Fibroblast of mammary gland (primary cell): Measurements from ENCODE around the gene ZCCHC4.
"Not testable (repeated sequence)": the region's sequence is repeated elsewhere in the genome, so short reads cannot be mapped to it uniquely, and the experiment has no call there.

Experiments used
- DNase-seq: peaks from one replicate; pipeline ENCODE4 v3.0.0-alpha.2; 2010; ENCODE audit warnings: low read depth
- H3K4me3 ChIP-seq: 2 replicates; pipeline ENCODE4 v1.5.1; 2011; ENCODE audit warnings: low read depth, mild to moderate bottlenecking, low read length, moderate library complexity; ENCODE audit not compliant: control insufficient read depth
- CTCF ChIP-seq: conservative IDR thresholded peaks from 2 replicates; pipeline ENCODE4 v1.5.1; 2011; ENCODE audit warnings: low read depth, low read length, inconsistent platforms; ENCODE audit not compliant: control insufficient read depth, insufficient read depth

Gene ZCCHC4

GRCh38 chr4:25358515-25359275 is 46.1 kb downstream of the ZCCHC4 start:
- no peak for DNase-seq
- H3K4me3 ChIP-seq: no peak overlapping the region
- TF ChIP-seq CTCF: no peak

GRCh38 chr4:25361253-25361652 is 48.7 kb downstream of the ZCCHC4 start:
- no peak for DNase-seq
- no peak for TF ChIP-seq CTCF
- no peak overlapping the region for H3K4me3 ChIP-seq

DNA sequence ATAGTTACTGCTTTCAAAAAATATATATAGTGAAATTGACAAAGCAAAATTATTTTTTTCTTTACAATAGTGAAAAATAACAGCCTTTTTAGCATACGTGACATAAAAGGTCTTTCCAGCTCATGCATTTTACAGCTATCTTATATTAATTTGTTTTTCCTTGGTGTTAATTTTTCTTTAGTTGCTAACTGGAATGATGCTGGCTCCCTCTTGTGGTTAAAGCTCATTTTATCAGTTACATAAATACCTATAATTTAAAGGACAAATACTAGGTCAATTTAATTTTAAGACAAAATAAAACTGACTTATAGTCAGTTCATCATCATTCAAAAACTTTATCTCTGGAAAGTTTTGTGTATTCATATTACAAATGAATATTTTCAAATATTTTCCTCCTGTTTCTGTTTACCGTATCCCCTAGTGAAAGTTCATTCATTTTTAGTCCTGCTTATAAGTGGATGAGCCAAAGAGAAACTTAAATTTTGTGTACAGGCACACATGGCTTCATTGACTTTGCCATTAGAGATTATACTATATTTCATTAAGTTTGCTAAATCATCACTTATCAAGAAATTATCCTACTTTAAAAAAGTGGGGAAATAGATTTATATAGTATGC is 54.5 kb downstream of the ZCCHC4 start:
- DNase-seq: peak; percentile 63
- peak; percentile 70 for TF ChIP-seq CTCF
- no peak overlapping the region for H3K4me3 ChIP-seq

- no peak for TF ChIP-seq CTCF
- DNase-seq: no peak
- no peak overlapping the region for H3K4me3 ChIP-seq
These were observed 55.3 kb downstream of the ZCCHC4 start for GRCh38 chr4:25367877-25368276.

DNA sequence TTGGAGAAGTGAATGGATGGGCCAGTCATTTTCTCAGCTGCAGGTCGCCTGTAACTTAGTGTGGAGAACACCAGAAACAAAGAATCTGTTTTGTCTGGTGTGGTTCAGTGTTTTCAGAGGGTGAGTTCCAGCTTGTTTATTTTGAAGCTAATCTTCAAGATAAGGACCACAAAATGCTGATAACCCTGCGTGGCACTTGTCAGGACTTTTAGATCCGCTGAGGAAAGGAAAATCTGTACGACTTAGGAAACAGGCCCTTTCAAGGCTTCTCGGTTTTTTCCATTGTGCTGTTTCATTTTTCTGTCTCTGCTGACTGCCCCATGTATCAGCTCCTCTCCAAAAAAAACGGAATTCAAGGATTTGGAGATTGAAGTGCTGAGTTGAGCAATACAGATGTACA is 55.7 kb downstream of the ZCCHC4 start:
- DNase-seq: no peak
- no peak for TF ChIP-seq CTCF
- no peak overlapping the region for H3K4me3 ChIP-seq

DNA sequence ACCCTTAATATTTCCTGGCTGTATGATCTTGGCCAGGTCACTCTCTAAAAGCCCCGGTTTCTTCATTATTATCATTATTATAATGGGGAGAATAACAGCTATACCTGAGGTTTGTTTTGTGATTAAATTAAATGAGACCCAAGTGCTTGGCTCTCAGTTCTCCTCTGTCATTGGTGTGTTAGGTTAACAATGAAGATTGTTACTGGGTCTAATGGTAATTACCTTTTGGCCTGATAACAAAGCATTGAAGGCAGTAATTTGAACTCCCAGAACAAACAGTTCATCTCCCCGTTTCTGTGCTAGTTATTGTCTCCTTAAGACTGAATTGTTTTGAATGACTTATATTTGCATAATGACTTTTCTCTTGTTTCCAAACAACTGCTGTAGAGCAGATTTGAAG is 57.7 kb downstream of the ZCCHC4 start:
- no peak for DNase-seq
- TF ChIP-seq CTCF: no peak
- H3K4me3 ChIP-seq: no peak overlapping the region

DNA sequence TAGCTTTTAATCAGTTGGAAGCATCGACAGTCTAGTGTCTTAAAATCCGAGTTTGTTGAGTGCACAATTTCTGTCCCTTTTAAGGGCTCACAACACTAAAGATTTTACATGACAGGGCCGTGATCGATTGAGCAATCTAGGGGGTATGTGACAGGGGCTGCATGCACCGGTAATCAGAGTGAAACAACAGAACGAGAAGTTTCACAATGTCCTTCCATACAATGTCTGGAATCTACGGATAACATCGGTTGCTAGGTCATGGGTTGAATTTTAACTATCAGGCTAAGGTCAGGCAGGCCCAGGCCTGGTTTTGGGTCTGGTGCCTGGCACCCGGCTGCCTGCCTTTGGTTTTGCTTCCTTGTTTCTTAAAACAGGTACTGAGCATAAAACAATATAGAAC is 60.0 kb downstream of the ZCCHC4 start:
- H3K4me3 ChIP-seq, DNase-seq: not testable (repeated sequence)
